Left lobe of liver (tissue), 2 donors: ENCODE results near the gene MYL12A. TPM values are rescaled to one million over a fixed set of nuclear protein-coding genes. Genes with fewer than 3 reads are reported as not detected.
"Not testable (repeated sequence)": the region's sequence is repeated elsewhere in the genome, so short reads cannot be mapped to it uniquely, and the experiment has no call there.

Experiments used
- ATAC-seq: fragments of 200-7000 bp; cut with Tn5 transposase; one replicate; pipeline ENCODE4 v1.9.1; 2020; ENCODE audit warnings: mild to moderate bottlenecking, moderate library complexity
- DNase-seq: peaks from one replicate; pipeline ENCODE4 v3.0.0-alpha.2; 2020; ENCODE audit warnings: low spot score
- total RNA-seq: library from RNA; stranded (reverse); gene quantifications from one replicate; pipeline ENCODE4 v1.2.1, GENCODE V29; 2021
- donor health status: DM: no; HTN: no; CAD: no; lungs with moderate emphysema.
- donor health status: DM: no; HTN: yes; CAD: no.

The MYL12A gene
- total RNA-seq: 85.5 TPM

DNA sequence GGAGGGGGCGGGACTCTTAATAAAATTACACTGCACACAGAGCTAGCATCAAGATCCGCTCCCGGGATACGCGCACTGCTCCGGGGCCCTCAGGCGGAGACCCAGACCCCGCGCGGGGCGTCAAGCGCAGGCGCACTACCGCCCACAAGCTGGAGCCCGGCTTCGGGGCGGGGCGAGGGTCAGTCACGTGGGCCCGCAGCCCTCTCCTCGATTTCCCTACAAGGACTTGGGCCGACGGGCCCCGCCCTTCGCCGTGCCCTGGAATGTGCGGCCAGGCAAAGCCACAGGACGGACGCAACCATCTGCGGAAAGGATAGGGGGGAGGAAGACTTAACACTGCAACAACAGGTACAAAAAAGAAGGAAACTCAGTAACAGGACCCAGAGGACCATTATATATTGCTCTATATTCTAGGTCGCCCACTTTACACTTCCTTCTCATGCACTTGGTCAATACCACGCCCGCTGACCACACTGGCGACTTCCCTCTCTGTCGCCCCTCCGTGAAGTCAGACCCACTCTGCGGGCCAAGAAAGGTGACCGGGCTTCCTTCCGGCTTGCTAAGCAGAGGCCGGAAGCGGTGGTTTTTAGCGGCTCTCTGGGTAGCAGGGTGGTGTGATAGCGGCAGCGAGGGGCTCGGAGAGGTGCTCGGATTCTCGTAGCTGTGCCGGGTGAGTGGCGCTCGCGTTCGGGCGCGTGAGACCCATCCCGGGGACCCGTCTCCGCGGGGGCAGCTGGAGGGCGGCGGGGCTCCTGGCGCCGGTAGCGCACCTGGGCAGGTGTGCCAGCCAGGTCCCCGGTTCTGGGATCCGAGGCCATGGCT lies at the start of gene MYL12A:
Gene MYL12A, plus strand, starts transcription at position 562 of the 822 bp plus-strand sequence. CDS start 5,447 bp downstream, outside the sequence.
- ATAC-seq: peak; percentile 83

DNA sequence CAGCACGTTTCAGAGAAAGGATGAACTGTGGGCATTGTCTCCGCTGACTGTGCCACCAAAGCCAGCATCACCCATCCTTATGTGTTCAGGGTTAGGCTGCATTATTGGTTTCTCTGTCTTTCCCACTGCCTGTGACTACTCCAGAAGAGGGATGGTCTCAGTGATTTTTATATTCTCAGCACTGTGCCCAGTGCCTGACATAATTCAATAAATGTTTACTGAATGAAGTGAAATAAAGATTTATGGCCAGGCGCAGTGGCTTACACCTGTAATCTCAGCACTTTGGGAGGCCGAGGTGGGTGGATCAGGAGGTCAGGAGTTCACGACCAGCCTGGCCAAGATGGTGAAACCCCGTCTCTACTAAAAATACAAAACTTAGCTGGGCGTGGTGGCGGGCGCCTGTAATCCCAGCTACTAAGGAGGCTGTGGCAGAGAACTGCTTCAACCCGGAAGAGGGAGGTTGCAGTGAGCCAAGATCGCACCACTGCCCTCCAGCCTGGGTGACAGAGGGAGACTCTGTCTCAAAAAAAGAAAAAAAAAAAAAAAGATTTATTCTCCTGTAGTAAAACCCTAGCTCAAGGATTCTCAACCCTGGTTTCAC lies 49.2 kb upstream of the MYL12A start:
- not testable (repeated sequence) for ATAC-seq, DNase-seq

More for the DNA sequence above, at the start of gene MYL12A:
- peak; percentile 99 for DNase-seq

DNA sequence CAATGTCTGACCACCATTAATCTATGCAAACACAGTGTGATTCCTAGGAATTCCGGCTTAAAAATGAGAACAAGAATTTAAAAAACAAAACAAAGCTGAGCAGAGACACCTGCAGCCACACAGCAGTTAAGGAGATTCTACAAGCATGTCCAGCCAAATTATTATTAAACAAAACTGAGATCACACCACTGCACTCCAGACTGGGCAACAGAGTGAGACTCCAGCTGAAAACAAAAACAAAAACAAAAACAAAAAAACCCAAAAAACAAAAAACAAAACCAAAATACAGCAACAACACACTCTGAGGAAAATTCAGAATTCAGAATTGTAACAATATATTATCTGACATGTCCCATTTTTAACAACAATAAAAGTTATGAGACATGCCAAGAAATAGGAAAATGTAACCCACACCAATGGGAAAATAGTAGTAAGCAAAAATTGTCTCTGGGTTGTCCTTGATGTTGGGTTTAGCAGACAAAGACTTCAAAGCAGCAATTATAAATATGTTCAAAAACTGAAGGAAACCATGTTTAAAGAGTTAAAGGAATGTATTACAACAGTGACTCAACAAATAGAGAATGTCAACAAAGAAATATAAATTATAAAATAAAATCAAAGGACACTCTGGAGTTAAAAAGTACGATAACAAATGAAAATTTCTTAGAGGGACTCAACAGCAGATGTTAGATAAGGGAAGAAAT lies 47.5 kb upstream of the MYL12A start:
- DNase-seq: no peak
- no peak for ATAC-seq

DNA sequence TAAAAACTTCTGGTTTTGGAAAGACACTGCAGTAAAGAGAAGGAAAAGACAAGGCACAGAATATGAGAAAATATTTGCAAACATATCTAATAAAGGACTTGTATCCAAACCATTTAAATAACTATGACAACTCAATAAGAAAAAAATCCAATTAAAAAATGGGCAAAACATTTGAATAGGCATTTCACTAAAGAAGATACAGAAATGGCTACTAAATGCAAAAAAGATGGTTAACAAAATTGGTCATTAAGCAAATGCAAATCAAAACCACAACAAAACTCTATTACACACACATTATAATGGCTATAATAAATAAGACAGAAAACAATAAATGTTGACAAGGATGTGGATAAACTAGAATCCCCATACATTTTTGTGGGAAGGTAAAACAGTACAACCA lies 42.4 kb upstream of the MYL12A start:
- no peak for DNase-seq
- ATAC-seq: no peak

DNA sequence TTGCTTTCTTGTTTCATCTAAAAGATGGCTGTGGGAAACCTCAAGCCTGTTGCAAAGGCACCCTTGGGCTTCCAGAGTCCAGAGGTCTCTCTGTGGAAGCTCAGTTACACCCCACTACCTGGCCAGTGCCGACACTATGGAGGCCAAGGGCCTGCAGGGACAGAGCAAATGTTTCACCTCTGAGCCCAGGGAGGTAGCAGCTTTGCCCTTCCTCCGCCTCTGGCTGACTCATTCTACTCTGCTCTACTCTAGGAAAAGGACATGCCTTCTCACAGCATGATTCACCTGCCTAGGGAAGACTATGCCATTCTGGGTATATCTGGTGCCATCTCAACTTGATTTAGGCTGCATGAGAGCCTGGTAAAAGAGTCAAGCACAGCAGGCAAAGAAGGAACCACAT lies 40.0 kb upstream of the MYL12A start:
- DNase-seq: no peak

DNA sequence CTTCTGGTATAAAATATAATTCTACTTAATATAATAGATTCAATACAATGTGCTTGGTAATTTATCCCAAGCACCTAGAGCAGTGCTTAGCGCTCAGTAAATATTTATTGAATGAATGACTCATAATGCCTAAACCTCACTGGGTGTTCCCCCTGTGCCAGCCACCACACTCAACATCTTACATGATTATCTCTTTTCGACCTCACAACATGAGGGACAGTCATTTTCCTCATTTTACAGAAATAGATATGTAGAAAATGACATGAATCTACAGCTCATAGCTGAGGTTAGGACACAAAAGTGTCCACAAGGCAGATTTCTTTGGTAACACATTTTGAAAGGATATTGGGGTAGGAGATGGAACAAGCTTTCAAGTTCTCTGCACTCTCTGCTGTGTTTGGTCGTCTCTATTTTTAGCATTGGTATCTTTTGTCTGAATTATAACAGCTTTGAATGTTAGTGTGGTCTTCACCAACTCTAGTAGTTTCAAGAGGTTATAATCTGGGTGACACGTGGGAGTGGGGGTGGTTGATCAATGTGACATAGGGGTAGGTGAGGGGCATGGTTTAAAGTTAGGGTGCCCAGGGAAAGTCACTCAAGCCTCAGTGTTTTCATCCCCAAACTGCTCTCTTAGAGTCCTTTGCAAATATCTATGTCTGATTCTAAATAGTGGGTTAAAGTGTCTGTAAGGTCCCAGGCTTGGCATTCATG lies 37.6 kb upstream of the MYL12A start:
- no peak for DNase-seq

More for the DNA sequence above, 40.0 kb upstream of the MYL12A start:
- no peak for ATAC-seq

DNA sequence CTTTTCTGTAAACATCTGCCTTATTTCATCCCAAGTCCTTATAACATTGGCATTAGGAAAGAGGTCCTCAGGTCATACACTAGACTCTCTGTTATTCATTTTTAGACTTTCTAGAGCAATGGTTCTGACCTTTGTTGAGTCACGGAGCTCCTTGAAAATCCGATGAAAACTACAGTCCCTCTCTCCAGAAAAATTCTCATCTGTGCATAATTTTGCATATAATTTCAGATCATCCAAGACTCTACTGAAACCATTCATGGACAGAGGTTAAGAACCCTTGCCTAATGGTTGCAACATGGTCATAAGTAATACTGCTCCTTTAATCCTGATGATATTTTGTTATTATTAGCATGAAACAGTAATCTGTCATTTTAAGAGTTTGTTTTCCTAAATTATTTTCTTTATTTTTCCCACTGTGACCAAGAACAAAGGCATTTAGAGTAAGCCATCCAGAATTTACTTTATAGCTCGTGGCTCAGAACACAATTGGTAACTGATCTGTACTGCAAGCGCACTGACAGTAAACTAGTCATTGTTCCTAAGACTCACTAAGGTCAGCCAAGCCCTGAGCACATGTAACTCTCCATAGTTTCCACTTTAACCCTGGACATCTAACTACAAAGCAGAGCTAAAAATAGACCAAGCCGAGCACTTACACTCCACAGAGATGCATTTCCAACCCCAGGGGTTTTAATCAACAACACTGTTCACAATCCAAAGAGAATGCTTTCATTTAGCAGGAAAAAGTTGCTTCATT lies 36.2 kb upstream of the MYL12A start:
- DNase-seq (no peak), ATAC-seq (peak; percentile 66)

More for the DNA sequence above, 37.6 kb upstream of the MYL12A start:
- no peak for ATAC-seq

DNA sequence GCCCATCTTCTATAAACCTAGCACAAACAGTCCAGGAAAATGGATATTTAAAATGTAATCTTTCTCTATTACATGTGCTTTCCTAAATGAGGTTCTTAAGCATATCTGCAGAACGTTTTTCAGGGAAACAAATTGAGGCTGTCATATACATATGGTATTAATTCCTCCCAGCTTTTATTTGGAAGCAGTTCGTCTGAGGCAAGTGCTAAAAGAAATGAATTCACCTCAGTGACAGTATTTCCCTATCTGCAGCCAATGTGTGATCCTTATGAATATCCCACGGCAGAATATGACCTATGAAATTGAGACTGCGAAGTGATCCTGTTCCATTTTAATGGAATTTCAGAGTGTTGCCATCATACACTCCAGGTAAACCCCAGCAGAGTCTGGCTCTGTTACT lies 34.9 kb upstream of the MYL12A start:
- DNase-seq (no peak), ATAC-seq (no peak)

DNA sequence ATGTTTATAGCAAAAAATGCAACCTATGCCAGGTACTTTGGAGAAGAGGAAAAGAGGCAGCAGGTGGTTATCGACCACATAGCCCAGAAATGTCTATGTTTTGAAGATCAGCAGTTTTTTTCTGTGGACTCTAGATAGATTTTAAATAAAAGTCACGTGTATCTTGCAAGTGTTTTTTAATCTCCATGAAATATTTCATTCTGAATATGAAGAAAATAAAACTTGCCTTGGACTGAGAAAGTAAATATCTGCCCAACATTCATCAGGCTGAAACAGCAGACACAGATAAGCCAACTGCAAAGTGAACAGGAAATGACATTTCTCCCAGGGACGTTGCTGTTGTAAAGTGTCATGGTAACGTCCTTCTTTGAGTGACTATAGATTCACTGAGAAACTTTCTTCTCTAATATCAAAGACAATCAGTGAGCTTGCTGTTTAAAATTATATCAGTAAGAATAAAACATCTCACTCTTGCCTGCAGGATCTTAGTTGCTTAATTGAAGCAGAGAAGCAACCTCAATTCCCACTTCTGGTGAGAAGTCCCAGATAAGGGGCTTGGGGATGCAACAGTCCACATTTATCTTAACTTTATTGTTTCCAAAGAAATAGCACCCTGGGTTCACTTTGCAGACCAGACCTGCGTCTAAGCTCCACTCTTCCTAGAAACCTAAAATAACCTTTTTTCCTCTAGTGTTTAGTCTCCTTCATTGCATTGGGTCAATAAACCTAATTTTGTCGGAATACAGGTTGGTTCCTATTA lies 34.1 kb upstream of the MYL12A start:
- ATAC-seq (no peak), DNase-seq (no peak)

DNA sequence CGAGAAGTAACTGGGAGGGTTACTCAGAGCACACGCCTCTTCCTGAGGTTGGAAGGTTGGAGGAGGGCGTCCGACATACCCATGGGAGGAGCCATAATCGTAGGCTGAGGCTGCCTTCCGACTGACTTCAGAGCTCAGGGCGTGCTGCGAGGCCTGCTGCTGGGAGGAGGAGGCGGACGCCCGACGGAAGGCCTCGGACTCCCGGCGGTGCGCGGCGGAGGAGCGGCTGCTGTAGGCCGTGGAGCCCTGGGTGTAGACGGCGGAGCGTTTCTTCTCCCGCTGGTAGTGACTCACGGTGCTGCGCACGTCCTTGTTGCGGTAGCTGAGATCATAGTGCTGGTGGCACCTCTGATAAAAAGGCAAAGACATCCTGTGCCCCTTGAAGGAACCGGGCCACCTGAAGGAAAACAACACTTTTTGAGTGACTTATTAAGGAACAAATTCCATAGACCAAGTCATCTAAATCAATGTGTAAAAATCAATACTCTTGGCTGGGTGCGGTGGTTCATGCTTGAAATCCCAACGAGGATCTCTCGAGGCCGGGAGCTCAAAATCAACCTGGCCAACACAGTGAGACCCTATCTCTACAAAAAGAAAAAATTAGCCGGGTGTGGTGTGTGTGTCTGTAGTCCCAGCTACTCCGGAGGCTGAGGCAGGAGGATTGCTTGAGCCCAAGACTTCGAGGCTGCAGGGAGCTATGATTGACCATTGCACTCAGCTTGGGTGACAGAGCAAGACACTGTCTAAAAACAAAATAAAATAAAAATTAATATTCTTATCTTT lies 32.6 kb upstream of the MYL12A start:
- ATAC-seq: no peak

DNA sequence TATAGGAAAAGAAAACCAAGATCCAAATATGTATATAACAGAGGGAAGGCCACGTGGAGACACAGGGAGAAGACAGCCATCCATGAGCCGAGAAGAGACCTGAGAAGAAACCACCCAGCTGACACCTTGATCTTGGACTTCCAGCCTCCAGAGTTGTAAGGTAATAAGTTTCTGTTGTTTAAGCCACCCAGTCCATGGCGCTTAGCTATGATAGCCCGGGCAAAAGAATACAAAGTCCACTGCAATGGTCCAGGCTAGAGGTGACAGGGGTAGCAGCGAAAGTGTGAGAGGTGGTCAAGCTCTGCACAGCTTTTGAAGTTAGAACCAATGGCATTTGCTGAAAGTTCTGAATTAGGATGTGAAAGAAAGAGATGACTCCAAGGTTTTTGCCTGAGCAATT lies 30.6 kb upstream of the MYL12A start:
- no peak for DNase-seq
- ATAC-seq: no peak

More for the DNA sequence above, 32.6 kb upstream of the MYL12A start:
- DNase-seq: no peak

DNA sequence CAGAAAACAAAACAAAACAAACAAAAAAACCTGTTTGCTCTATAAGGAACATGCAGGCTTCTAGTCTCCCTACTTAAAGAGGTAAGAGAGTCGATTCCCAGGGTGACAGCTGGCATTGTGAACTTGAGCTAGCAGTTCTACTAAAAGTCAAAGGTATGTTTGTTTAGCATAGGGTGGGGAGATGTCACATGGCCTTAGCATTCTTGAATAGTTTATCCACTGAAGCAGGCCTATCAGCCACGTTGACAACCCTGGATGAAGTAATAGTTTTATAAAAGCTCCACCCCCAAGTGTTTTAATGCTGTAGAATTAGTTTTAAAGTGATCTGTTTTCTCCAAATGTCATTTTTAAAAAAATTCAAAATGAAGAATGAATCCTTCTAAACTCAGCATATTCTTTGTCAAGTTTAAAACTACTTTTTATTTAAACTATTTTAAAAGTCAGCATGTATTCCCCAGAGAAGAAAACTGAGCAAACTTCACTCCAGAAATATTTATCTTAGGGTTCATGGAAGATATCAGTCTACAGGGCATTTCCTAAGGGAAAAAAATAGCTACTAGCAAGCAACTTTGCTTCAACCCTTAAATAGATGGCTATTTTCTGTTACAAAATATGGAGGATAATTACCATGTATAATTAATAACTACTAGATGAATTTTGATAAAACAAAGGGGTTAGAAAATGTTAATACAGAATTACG lies 29.5 kb upstream of the MYL12A start:
- no peak for DNase-seq
- ATAC-seq: peak; percentile 66

DNA sequence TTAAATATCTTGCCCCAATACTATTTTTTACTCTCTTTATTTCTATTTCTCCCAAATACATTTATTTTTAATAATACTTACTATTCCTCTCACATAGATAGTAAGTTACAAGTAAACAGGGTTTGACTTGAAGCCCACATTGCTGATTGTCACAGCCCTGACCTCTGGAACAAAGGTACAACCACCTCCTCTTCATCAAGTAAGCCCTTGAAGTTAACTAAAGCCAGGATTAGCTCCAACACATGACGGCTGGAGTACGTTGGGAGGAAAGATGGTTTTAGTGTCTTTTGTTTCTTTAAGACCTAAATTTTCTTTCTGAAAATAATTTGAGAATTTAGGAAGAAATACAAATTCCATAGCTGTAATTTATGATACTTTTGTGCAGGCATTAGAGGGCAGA lies 28.8 kb upstream of the MYL12A start:
- peak; percentile 60 for ATAC-seq
- DNase-seq: no peak

DNA sequence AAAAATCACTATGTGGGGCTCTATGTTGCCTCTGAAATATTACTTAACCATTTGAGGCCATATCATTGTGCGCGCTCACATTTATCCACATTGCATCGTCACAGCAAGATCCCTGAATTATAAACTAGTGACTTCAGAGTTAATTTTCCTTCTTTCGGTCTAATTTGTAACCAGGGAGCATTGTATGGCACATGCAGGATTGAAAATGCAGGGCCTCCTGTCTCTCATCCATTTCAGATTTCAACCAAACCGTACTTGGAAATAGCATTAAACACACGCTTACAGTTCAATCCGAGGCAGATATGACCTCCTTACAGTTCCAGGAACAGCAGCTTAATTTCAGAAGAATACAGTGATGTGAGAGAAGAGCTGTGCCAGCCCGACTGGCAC lies 28.4 kb upstream of the MYL12A start:
- no peak for DNase-seq
- peak; percentile 35 for ATAC-seq

DNA sequence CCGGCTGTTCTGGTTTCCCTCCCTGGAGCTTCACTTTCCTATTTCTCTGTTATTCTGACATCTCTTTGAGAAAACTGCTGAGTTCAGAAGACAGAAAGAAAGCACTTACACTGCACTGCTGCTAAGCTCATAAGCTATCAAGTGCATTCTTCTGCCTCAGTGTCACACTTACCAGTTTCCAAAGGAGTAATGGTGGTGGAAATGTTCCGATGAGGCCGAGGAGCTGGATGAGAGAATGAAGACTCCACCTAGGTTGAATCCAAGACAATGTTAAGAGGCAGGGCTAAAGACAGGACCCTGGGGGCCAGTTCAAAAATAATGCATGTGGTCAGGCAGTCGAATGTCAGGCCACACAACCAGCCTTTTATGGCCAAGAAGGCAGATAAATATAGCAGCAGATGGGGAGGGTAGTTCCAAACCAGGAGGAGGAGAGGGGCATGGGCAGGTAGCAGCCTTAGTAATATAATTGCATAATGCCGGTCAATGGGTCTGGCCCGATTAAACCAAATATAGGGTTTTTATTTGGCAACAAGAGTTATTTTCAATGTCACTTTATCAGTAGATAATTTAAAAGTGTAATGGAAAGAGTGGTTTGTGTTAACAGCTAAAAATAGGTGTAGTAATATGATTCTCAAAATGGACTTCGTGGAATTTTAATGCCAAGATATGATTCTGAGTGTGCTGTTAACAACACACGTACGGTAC lies 27.8 kb upstream of the MYL12A start, which contains the start of gene MYOM1:
Gene MYOM1, minus strand, starts transcription at position 338 of the 705 bp plus-strand sequence. CDS start 4,745 bp downstream, outside the sequence.
- peak; percentile 46 for ATAC-seq
- no peak for DNase-seq

DNA sequence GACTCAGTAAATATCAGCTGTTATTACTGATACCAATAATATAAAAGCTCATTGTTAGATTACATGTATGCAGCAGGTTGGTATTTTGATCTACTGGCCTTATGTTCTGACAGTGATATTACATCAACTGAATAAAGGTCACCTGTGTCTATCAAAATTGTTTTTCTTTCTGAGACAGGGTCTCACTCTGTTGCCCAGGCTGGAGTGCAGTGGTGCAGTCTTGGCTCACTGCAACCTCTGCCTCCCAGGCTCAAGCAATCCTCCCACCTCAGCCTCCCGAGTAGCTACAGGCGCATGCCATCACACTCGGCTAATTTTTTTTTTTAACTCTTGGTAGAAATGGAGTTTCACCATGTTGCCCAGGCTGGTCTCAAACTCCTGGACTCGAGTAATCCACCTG lies 26.7 kb upstream of the MYL12A start:
- not testable (repeated sequence) for ATAC-seq, DNase-seq

DNA sequence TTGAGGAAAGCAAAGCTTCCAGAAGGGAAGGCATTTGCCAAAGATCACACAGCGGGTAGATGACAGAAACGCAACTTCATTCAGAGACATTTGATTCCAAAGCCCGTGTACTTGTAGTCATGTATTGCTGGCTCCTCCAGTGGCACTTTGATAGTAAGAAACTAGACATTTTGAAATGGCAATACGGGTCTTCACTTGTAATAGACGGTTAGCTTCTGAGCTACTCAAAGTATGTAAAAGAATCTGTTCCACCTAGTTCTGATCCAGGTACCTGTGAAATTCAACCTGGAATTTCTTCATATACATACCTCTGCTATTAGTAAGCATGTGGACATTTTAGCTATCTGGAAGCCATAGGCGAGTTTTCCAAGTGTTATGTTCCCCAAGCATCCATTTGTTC lies 26.1 kb upstream of the MYL12A start:
- DNase-seq (no peak), ATAC-seq (no peak)
